ENCODE measurements around the gene DRAXIN.

GRCh38 chr1:11730429-11730891, 39.0 kb downstream of the DRAXIN start:
- TF ChIP-seq CTCF (IDR thresholded peaks at IDR 0.05) (no peak), EP300 (IDR thresholded peaks at IDR 0.05) (no peak)
